Lower lobe of right lung (tissue), 2 donors: ENCODE results near the gene EXTL2. TPM values are rescaled to one million over a fixed set of nuclear protein-coding genes. Genes with fewer than 3 reads are reported as not detected.
A peak's percentile ranks its signal among the peaks of the same experiment; 100 is the strongest.

ENCODE experiments used
- ATAC-seq, 2 donors: fragments of 200-7000 bp; cut with Tn5 transposase; one replicate each; pipeline ENCODE4 v1.9.1; 2020 to 2022; ENCODE audit warnings: mild to moderate bottlenecking in 2 of 2, moderate library complexity in 2 of 2
- DNase-seq: peaks from one replicate; pipeline ENCODE4 v3.0.0-alpha.2; 2020
- H3K27ac ChIP-seq: fragments of 200-600 bp; one replicate; pipeline ENCODE4 v1.8.0; 2022
- H3K27me3 ChIP-seq: fragments of 200-600 bp; one replicate; pipeline ENCODE4 v1.8.0; 2022; ENCODE audit warnings: low read depth
- H3K36me3 ChIP-seq: fragments of 200-600 bp; one replicate; pipeline ENCODE4 v1.8.0; 2022; ENCODE audit warnings: mild to moderate bottlenecking
- H3K4me1 ChIP-seq: fragments of 200-600 bp; one replicate; pipeline ENCODE4 v1.8.0; 2022
- H3K4me3 ChIP-seq: fragments of 200-600 bp; one replicate; pipeline ENCODE4 v1.8.0; 2022; ENCODE audit warnings: mild to moderate bottlenecking
- H3K9me3 ChIP-seq: fragments of 200-600 bp; one replicate; pipeline ENCODE4 v1.8.0; 2022
- intact Hi-C: fragments of 100-400 bp; cut with DNase I; formaldehyde crosslinking; loops from one replicate; pipeline ENCODE4 v1.11.0; 2022
- total RNA-seq: library from RNA; stranded (reverse); fragmentation: NEBNext Ultra II Directional; extraction: Animal tissue kit (Norgen Biotek cat#: 25700); gene quantifications from one replicate; pipeline ENCODE4 v1.2.1, GENCODE V29; 2021
- TF ChIP-seq, protein P1 (sequence below): fragments of 200-600 bp; IDR thresholded peaks from one replicate; pipeline ENCODE4 v1.8.0; 2022; ENCODE audit warnings: antibody characterized with exemption, mild to moderate bottlenecking
- donor health status: DM: no; HTN: yes; CAD: no; lungs with severe emphysema.

Gene EXTL2
- total RNA-seq, 1 donor from 2014 or later: 10.2 TPM

DNA sequence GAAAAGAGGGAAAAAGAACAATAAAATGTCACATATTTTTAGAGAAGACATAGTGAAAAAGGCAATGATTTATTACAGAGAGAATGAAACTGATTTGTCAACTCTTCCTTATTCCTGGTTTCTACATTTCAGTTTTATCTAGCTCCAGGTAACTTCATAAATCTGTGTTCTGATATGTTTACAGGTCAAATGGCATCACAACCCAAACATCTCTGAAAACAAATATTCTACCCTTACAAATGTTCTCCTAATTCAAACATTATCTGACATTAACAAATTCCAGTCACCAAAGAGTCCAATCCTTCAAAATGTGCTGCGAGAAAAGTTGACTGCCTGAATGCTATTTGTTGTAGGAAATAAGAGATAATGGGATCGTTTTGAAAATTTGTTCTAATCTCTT is 20.2 kb downstream of the EXTL2 start:
- Histone ChIP-seq H3K27me3 (no peaks in the 10 kb centered on the region), H3K27ac (no peak overlapping the region), H3K36me3 (peaks cover 11% of the 10 kb centered on the region), H3K4me1 (no peaks in the 10 kb centered on the region), H3K4me3 (no peak overlapping the region), H3K9me3 (no peaks in the 10 kb centered on the region)
- TF ChIP-seq, protein P1, sequence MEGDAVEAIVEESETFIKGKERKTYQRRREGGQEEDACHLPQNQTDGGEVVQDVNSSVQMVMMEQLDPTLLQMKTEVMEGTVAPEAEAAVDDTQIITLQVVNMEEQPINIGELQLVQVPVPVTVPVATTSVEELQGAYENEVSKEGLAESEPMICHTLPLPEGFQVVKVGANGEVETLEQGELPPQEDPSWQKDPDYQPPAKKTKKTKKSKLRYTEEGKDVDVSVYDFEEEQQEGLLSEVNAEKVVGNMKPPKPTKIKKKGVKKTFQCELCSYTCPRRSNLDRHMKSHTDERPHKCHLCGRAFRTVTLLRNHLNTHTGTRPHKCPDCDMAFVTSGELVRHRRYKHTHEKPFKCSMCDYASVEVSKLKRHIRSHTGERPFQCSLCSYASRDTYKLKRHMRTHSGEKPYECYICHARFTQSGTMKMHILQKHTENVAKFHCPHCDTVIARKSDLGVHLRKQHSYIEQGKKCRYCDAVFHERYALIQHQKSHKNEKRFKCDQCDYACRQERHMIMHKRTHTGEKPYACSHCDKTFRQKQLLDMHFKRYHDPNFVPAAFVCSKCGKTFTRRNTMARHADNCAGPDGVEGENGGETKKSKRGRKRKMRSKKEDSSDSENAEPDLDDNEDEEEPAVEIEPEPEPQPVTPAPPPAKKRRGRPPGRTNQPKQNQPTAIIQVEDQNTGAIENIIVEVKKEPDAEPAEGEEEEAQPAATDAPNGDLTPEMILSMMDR: no peak
- ATAC-seq (no peak), DNase-seq (no peak)
- intact Hi-C loops: no loop called here

- Histone ChIP-seq H3K4me3 (no peak overlapping the region), H3K27me3 (no peaks in the 10 kb centered on the region), H3K36me3 (no peaks in the 10 kb centered on the region), H3K9me3 (no peaks in the 10 kb centered on the region), H3K27ac (no peak overlapping the region), H3K4me1 (peaks cover 10% of the 10 kb centered on the region)
- ATAC-seq (no peak), DNase-seq (no peak)
- intact Hi-C loops: loop anchor here (5.0 kb wide), 2 partner anchors 263 to 408 kb away; no protein-coding TSS in a partner anchor
- TF ChIP-seq, protein P1: no peak
These were observed 24.6 kb downstream of the EXTL2 start for GRCh38 chr1:100869996-100870395.

DNA sequence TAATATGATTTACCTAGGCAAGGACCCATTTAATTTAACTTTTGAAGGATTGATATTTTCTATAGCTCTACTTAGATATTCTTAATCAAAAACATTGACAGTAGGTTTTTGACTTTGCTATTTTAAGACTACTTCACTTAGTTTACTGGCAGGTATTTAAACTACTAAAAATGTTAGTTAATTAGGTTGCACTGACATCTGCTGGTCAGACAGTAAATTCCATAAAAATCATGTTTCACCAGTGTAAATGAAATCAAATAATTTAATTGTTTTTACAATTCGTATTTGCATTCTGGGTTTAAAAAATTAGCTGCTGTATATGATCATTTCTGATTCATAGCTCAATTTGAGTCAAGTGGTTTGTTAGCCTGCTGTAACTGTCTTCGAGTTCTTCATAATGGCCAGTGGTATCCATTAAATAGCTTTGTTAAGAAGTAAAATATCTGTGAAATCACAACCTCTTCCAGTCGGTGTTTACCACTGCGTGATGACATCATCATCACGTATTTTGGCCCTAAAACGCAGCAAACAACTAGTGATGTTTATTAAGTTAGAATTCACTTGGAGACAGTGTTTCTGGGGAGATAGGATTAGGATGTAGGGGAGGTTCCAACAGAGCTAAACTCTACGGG is 26.2 kb downstream of the EXTL2 start:
- H3K4me1 ChIP-seq: peaks cover 10% of the 10 kb centered on the region
- DNase-seq (no peak), ATAC-seq (no peak)
- H3K27me3 ChIP-seq: no peaks in the 10 kb centered on the region
- no peaks in the 10 kb centered on the region for H3K36me3 ChIP-seq
- H3K4me3 ChIP-seq: no peak overlapping the region
- intact Hi-C loops: loop anchor here (5.0 kb wide), 2 partner anchors 261 to 406 kb away; no protein-coding TSS in a partner anchor
- TF ChIP-seq, protein P1: peak; percentile 67
- H3K27ac ChIP-seq: no peak overlapping the region
- no peaks in the 10 kb centered on the region for H3K9me3 ChIP-seq

DNA sequence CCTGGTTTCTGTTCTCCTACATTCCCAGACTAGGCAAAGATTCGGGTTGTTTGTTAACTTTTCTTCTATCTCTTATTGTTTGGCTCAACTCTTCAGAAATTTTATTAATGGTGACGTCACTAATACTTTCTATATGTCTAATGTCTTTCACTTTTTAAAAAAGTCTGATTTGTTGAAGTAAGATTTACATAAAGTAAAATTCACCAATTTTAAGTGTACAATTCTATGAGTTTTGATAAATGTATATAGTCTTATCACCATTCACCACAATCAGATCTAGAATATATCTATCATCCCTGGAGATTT is 27.8 kb downstream of the EXTL2 start:
- intact Hi-C loops: loop anchor here (5.0 kb wide), 2 partner anchors 260 to 405 kb away; no protein-coding TSS in a partner anchor
- ATAC-seq (no peak), DNase-seq (no peak)
- H3K4me1 ChIP-seq: peaks cover 10% of the 10 kb centered on the region
- TF ChIP-seq, protein P1: no peak
- H3K27me3 ChIP-seq: no peaks in the 10 kb centered on the region
- no peaks in the 10 kb centered on the region for H3K9me3 ChIP-seq
- no peaks in the 10 kb centered on the region for H3K36me3 ChIP-seq
- no peak overlapping the region for H3K27ac ChIP-seq
- no peak overlapping the region for H3K4me3 ChIP-seq

DNA sequence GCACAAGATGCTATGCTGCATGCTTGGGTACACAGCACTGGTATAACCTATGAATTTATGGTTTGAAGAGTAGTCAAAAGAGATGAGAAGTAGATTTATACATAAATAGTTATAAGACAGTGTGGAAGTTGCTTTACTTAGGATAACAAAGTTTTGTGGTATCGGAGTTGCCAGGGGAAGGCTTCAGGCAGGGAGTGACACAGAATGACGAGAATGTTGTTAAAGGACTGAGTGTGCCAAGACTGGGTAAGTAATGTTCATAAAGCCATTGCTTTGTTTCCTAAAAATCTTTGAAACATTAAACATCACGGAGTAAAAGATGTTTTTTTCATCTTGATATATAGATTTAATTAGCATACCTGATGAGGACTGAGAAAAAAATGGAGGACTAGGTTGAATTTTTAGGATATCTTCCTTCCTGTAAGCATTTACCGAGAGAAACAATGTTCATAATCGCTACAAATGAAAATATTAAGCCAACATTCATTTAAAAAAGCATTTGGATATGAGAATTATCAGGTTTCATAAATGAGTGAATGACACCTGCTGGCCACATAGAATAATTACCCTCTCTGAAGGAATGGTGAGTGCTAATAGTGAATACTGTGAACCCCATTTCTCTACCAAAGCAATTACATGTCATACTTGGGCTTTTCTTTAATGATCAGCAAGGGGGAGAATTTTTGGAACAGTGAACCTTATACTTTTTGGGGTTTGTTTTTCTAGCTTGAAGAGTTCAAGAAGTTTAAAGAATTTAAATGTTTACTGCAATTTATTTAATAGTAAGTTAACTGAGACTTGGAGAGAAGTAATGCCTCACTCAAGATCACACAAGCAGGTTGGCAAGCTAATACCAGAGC is 28.4 kb downstream of the EXTL2 start:
- peak; percentile 42 to 61 for ATAC-seq

More for the DNA sequence above, 28.4 kb downstream of the EXTL2 start:
- Histone ChIP-seq H3K4me3 (no peak overlapping the region), H3K4me1 (peaks cover 10% of the 10 kb centered on the region), H3K9me3 (no peaks in the 10 kb centered on the region), H3K36me3 (no peaks in the 10 kb centered on the region), H3K27me3 (no peaks in the 10 kb centered on the region), H3K27ac (no peak overlapping the region)
- no peak for DNase-seq
- TF ChIP-seq, protein P1: peak; percentile 65
- intact Hi-C loops: loop anchor here (5.0 kb wide), 2 partner anchors 259 to 404 kb away; no protein-coding TSS in a partner anchor
